Measurements from ENCODE around the gene SRC. TPM values are rescaled to one million over a fixed set of nuclear protein-coding genes. Genes with fewer than 3 reads are reported as not detected.
"Not testable (repeated sequence)": the region's sequence is repeated elsewhere in the genome, so short reads cannot be mapped to it uniquely, and the experiment has no call there.

The SRC gene
- total RNA-seq, 1 donor from 2014 or later: 49.7 TPM

GRCh38 chr20:37334450-37334849 is 11.5 kb upstream of the SRC start:
- no peak for DNase-seq (ENCODE audit: low read depth)
- no peaks in the 10 kb centered on the region for H3K36me3 ChIP-seq (ENCODE audit: control insufficient read depth, insufficient read depth, low read length)
- TF ChIP-seq CTCF (IDR thresholded peaks at IDR 0.05; ENCODE audit: insufficient read depth, low read length, poor library complexity, severe bottlenecking): no peak
- H3K27me3 ChIP-seq (ENCODE audit: control insufficient read depth, insufficient read depth, low read length): no peaks in the 10 kb centered on the region
- no peak overlapping the region for H3K4me3 ChIP-seq (ENCODE audit: low read depth, low read length)

GRCh38 chr20:37335642-37336368 is 10.1 kb upstream of the SRC start:
- TF ChIP-seq CTCF (IDR thresholded peaks at IDR 0.05; ENCODE audit: insufficient read depth, low read length, poor library complexity, severe bottlenecking): no peak
- DNase-seq (ENCODE audit: low read depth): no peak
- Histone ChIP-seq H3K36me3 (ENCODE audit: control insufficient read depth, insufficient read depth, low read length) (no peaks in the 10 kb centered on the region), H3K4me3 (ENCODE audit: low read depth, low read length) (no peak overlapping the region), H3K27me3 (ENCODE audit: control insufficient read depth, insufficient read depth, low read length) (no peaks in the 10 kb centered on the region)

GRCh38 chr20:37336369-37337207 is 9.4 kb upstream of the SRC start:
- H3K27me3 ChIP-seq (ENCODE audit: control insufficient read depth, insufficient read depth, low read length): no peaks in the 10 kb centered on the region
- no peak overlapping the region for H3K4me3 ChIP-seq (ENCODE audit: low read depth, low read length)
- no peak for TF ChIP-seq CTCF (IDR thresholded peaks at IDR 0.05; ENCODE audit: insufficient read depth, low read length, poor library complexity, severe bottlenecking)
- DNase-seq (ENCODE audit: low read depth): no peak
- H3K36me3 ChIP-seq (ENCODE audit: control insufficient read depth, insufficient read depth, low read length): no peaks in the 10 kb centered on the region

DNA sequence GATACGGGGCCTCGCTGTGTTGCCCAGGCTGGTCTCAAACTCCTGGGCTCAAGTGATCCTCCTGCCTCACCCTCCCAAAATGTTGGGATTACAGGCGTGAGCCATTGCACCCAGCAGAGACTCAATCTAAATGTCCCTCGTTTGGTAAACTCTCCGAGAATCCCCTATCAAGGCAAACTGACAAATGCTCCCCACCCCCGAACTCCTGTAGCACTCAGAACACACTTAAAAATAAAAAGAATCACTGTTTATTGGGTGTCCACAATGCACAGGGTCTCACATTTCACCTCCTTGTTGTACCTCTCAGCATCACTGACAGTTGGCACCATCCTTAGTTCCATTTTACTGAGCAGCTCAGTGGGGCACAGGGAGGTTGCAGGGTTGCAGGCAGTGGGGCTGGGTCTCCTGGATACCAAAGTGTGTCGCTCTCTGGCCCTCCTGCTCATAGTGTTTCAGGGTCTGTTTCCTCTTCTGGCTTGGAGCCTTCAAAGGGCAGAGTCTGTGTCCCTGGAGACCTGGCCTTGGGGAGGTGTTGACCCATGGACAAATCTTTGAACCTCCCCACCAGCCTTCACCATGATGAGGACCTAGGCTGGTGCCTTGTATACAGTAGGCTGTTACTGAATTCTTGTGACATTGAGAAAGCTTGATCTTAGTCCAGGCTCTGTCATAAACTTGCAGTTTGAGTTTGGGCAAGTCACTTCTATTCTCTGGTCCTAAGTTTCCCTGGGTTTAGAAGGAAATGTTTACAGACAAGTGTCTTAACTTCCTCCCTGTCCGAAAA is 8.5 kb upstream of the SRC start:
- no peak for DNase-seq (ENCODE audit: low read depth)
- no peak for TF ChIP-seq CTCF (IDR thresholded peaks at IDR 0.05; ENCODE audit: insufficient read depth, low read length, poor library complexity, severe bottlenecking)
- Histone ChIP-seq H3K36me3 (ENCODE audit: control insufficient read depth, insufficient read depth, low read length) (no peaks in the 10 kb centered on the region), H3K4me3 (ENCODE audit: low read depth, low read length) (no peak overlapping the region), H3K27me3 (ENCODE audit: control insufficient read depth, insufficient read depth, low read length) (no peaks in the 10 kb centered on the region)

DNA sequence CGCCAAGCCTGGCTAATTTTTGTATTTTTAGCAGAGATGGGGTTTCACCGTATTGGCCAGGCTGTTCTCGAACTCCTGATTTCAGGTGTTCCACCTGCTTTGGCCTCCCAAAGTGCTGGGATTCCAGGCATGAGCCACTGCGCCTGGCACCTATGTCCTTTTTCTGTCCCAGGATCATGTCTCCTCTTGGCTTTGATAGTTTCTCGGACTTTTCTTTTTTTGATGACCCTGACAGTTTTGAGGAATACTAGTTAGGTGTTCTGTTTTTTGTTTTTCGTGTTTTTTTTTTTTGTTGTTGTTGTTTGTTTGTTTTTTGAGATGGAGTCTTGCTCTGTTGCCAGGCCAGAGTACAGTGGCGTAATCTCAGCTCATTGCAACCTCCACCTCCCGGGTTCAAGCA is 7.6 kb upstream of the SRC start:
- H3K36me3 ChIP-seq (ENCODE audit: control insufficient read depth, insufficient read depth, low read length); H3K4me3 ChIP-seq (ENCODE audit: low read depth, low read length); H3K27me3 ChIP-seq (ENCODE audit: control insufficient read depth, insufficient read depth, low read length); DNase-seq (ENCODE audit: low read depth): not testable (repeated sequence)

GRCh38 chr20:37339208-37339607 is 6.7 kb upstream of the SRC start:
- DNase-seq (ENCODE audit: low read depth): no peak
- no peak overlapping the region for H3K4me3 ChIP-seq (ENCODE audit: low read depth, low read length)
- no peaks in the 10 kb centered on the region for H3K27me3 ChIP-seq (ENCODE audit: control insufficient read depth, insufficient read depth, low read length)
- no peak for TF ChIP-seq CTCF (IDR thresholded peaks at IDR 0.05; ENCODE audit: insufficient read depth, low read length, poor library complexity, severe bottlenecking)
- no peaks in the 10 kb centered on the region for H3K36me3 ChIP-seq (ENCODE audit: control insufficient read depth, insufficient read depth, low read length)

GRCh38 chr20:37339764-37340109 is 6.2 kb upstream of the SRC start:
- H3K36me3 ChIP-seq (ENCODE audit: control insufficient read depth, insufficient read depth, low read length); DNase-seq (ENCODE audit: low read depth); H3K27me3 ChIP-seq (ENCODE audit: control insufficient read depth, insufficient read depth, low read length); H3K4me3 ChIP-seq (ENCODE audit: low read depth, low read length): not testable (repeated sequence)

All from kidney epithelial cell (primary cell).